ENCODE measurements around the gene GPR3. TPM values are rescaled to one million over a fixed set of nuclear protein-coding genes. Genes with fewer than 3 reads are reported as not detected.
"Not testable (repeated sequence)": the region's sequence is repeated elsewhere in the genome, so short reads cannot be mapped to it uniquely, and the experiment has no call there.

Gene GPR3
- total and polyA plus RNA-seq, 10 of the 15 experiments (the other 5 are each of a cell fraction or from before 2014, with no cell fraction given), result 0.33 to 1.4 (median 0.63) TPM; not detected in 3

GRCh38 chr1:27383661-27384060 lies 8.8 kb upstream of the GPR3 start:
- no peak overlapping the region for H2AFZ ChIP-seq (ENCODE audit: control insufficient read depth, low read depth, low read length)

GRCh38 chr1:27384797-27385196 lies 7.6 kb upstream of the GPR3 start:
- H3K36me3 ChIP-seq (ENCODE audit: control insufficient read depth in 2 of 2, insufficient read depth in 2 of 2, low read length in 1 of 2); intact Hi-C loops (cut with micrococcal nuclease; ENCODE audit: unreplicated experiment); H3K4me1 ChIP-seq (ENCODE audit: control insufficient read depth, insufficient read depth, low read length); in situ Hi-C loops (cut with MboI); POLR2A ChIA-PET; FAIRE-seq; DNase-seq (ENCODE audit: low read depth, low spot score); BruUV-seq (replicated peaks); H3K79me2 ChIP-seq (ENCODE audit: control insufficient read depth, insufficient read depth, low read length); H3K4me2 ChIP-seq (ENCODE audit: control insufficient read depth, insufficient read depth); H3K4me3 ChIP-seq; H3K27ac ChIP-seq (ENCODE audit: control insufficient read depth, insufficient read depth); H3K27me3 ChIP-seq (replicated peaks in 1 of 2; ENCODE audit: control insufficient read depth in 2 of 2, insufficient read depth in 2 of 2, low read length in 1 of 2); H3K9ac ChIP-seq (ENCODE audit: control insufficient read depth, insufficient read depth, low read length); H2AFZ ChIP-seq (ENCODE audit: control insufficient read depth, low read depth, low read length); ATAC-seq; H3K9me3 ChIP-seq (replicated peaks; ENCODE audit: control insufficient read depth, insufficient read depth, low read length); H4K20me1 ChIP-seq (ENCODE audit: control insufficient read depth, insufficient read depth): not testable (repeated sequence)
- WGBS (ENCODE audit: insufficient coverage, insufficient replicate concordance, low lambda C conversion rate, missing lambda C conversion rate), result 35% methylated on average over 3 of the region's 3 CpGs
- ChIA-PET RAD21 (ENCODE audit: unreplicated experiment) (interaction anchor here (0.6 to 3.5 kb wide), 2 partner anchors 83 to 343 kb away, joined by 3 to 34 read pairs; no protein-coding TSS in a partner anchor), SMC1A (ENCODE audit: uncharacterized antibody, unreplicated experiment) (interaction anchor here (2.0 kb wide), 1 partner anchor 10 kb away, joined by 5 read pairs; no protein-coding TSS in a partner anchor), CTCF (interaction anchor here (1.0 to 9.0 kb wide), 5 partner anchors 18 to 87 kb away, joined by 3 to 242 read pairs (median 77); partner anchors contain the start of gene MAP3K6)

More at GRCh38 chr1:27383661-27384060, 8.8 kb upstream of the GPR3 start:
- Histone ChIP-seq H3K27ac (ENCODE audit: control insufficient read depth, insufficient read depth) (no peak overlapping the region), H3K4me2 (ENCODE audit: control insufficient read depth, insufficient read depth) (no peak overlapping the region), H3K4me3 (no peak overlapping the region), H3K4me1 (ENCODE audit: control insufficient read depth, insufficient read depth, low read length) (no peaks in the 10 kb centered on the region; the same call in 1 of the 2 replicates), H3K27me3 (replicated peaks in 1 of 2; ENCODE audit: control insufficient read depth in 2 of 2, insufficient read depth in 2 of 2, low read length in 1 of 2) (peaks cover 0 to 2% of the 10 kb centered on the region in 2 experiments; a peak in 2 of 4 replicates), H3K79me2 (ENCODE audit: control insufficient read depth, insufficient read depth, low read length) (no peaks in the 10 kb centered on the region), H3K9ac (ENCODE audit: control insufficient read depth, insufficient read depth, low read length) (no peak overlapping the region), H3K9me3 (replicated peaks; ENCODE audit: control insufficient read depth, insufficient read depth, low read length) (no peaks in the 10 kb centered on the region), H3K36me3 (ENCODE audit: control insufficient read depth in 2 of 2, insufficient read depth in 2 of 2, low read length in 1 of 2) (no peaks in the 10 kb centered on the region), H4K20me1 (ENCODE audit: control insufficient read depth, insufficient read depth) (no peaks in the 10 kb centered on the region)
- in situ Hi-C loops (cut with MboI) (no loop called here), intact Hi-C loops (cut with micrococcal nuclease; ENCODE audit: unreplicated experiment) (no loop called here)
- ChIA-PET CTCF (interaction anchor here (0.6 to 9.0 kb wide), 7 partner anchors 19 to 86 kb away, joined by 3 to 242 read pairs (median 5); partner anchors contain the start of gene SYTL1), RAD21 (ENCODE audit: unreplicated experiment) (interaction anchor here (0.7 to 0.9 kb wide), 2 partner anchors 51 to 220 kb away, joined by 3 read pairs; partner anchors contain the start of gene AHDC1), POLR2A (no interaction called here), SMC1A (ENCODE audit: uncharacterized antibody, unreplicated experiment) (interaction anchor here (2.0 kb wide), 1 partner anchor 11 kb away, joined by 5 read pairs; no protein-coding TSS in a partner anchor)
- no TSS peak for BruUV-seq (replicated peaks)
- TF ChIP-seq PRDM15 (CRISPR knock-in tag; IDR thresholded peaks at IDR 0.05), result no peak
- WGBS (ENCODE audit: insufficient coverage, insufficient replicate concordance, low lambda C conversion rate, missing lambda C conversion rate), result 77% methylated on average over 13 of the region's 13 CpGs
- ATAC-seq (no peak), DNase-seq (ENCODE audit: low read depth, low spot score) (no peak), FAIRE-seq (no peak)
